ENCODE measurements around the gene FAM53C.

FAM53C gene

DNA sequence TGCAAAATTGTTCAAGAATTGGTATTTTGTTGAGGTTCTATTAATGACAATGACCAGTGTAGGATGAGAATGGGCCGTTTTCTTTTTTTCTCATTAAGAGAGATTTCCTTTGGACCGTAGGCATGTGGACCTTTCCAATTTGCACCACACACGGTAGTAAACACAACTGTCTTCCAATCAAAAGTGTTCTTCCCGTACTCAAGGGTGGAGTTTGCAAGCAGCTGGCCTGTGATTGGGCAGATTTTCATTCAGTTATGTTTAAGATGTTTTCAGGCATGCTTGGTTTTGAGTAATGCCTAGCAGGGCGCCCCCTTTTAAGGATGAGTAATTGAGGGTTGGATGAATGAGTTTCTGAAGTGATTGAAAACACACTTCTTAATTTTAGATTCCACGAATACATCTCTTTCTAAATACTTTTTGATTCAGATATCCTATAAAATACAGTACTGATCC, 16.9 kb downstream of the FAM53C start:
- H3K4me3 ChIP-seq (ENCODE audit: low read depth, low read length) = no peak overlapping the region
- TF ChIP-seq CTCF (IDR thresholded peaks at IDR 0.05; ENCODE audit: borderline replicate concordance, insufficient read depth, low read depth, low read length) = no peak

DNA sequence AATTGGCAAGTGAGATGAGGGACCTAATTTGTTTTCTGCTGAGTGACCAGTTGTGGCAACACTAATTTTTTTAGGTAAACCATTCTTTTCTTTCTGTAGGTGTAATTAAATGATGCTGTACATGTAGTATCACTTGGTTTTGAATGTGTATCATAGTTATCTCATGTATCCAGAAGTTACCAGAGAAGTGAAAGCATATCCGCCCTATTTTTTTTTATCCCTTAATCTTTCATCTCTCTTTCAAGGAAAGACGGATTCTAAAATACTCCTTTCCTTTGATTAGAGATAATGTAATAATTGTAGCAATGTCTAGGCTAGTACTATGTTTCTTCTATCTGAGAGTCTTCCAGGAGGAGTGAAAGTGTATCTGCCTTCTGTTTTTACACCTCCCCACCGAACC, 21.6 kb downstream of the FAM53C start:
- H3K4me3 ChIP-seq (ENCODE audit: low read depth, low read length) = no peak overlapping the region
- TF ChIP-seq CTCF (IDR thresholded peaks at IDR 0.05; ENCODE audit: borderline replicate concordance, insufficient read depth, low read depth, low read length) = no peak

GRCh38 chr5:138360941-138361452, 22.9 kb downstream of the FAM53C start:
- no peak for TF ChIP-seq CTCF (IDR thresholded peaks at IDR 0.05; ENCODE audit: borderline replicate concordance, insufficient read depth, low read depth, low read length)
- H3K4me3 ChIP-seq (ENCODE audit: low read depth, low read length) = no peak overlapping the region

GRCh38 chr5:138364576-138364975, 26.5 kb downstream of the FAM53C start:
- no peak for TF ChIP-seq CTCF (IDR thresholded peaks at IDR 0.05; ENCODE audit: borderline replicate concordance, insufficient read depth, low read depth, low read length)

DNA sequence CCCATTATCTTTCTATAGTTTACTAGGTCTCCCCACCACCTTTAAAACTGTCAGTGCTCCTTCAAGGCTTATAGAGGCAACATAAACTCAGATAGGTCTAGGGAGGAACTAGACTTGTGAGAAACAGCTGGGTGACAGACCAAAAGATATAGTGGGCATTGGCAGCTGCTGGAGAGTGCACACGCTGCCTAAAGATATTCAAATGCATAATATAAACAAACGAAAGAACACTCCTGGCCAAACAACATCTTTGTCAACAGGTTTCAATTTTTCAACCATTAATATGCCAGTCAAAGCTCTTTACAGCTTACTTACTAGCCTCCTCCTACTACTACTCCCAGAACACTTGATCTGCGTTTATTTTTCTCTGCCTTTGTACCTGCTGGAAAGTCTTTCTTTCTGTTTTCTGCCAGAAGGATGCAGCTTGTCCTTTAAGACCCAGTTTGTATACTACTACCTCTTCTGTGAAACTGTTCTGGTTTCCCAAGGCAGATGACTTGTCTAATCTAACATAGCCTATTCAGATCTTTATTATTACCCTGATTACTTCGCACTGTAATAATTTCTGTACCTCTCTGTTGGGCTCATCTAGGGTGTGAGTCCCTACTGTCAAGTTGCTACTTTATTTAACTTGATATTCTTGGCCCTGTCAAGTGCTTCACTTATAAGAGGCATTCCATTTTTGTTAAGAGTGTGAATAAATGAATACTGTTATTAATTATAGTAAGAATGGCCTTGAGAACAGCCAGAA, 28.7 kb downstream of the FAM53C start:
- TF ChIP-seq CTCF (IDR thresholded peaks at IDR 0.05; ENCODE audit: borderline replicate concordance, insufficient read depth, low read depth, low read length) = no peak
- no peak overlapping the region for H3K4me3 ChIP-seq (ENCODE audit: low read depth, low read length)

More at GRCh38 chr5:138364576-138364975, 26.5 kb downstream of the FAM53C start:
- no peak overlapping the region for H3K4me3 ChIP-seq (ENCODE audit: low read depth, low read length)

GRCh38 chr5:138369261-138369660, 31.2 kb downstream of the FAM53C start:
- H3K4me3 ChIP-seq (ENCODE audit: low read depth, low read length) = no peak overlapping the region

More at GRCh38 chr5:138369261-138369660, 31.2 kb downstream of the FAM53C start:
- TF ChIP-seq CTCF (IDR thresholded peaks at IDR 0.05; ENCODE audit: borderline replicate concordance, insufficient read depth, low read depth, low read length) = no peak
